NCI-H2171 (cell line): ENCODE measurements around the gene RWDD3.

ENCODE experiments used
- DNase-seq: peaks from one replicate; lab custom pipeline; 2025; lab: John Stamatoyannopoulos, UW

The RWDD3 gene

GRCh38 chr1:95282518-95282895, 48.5 kb downstream of the RWDD3 start:
- DNase-seq, result no peak

GRCh38 chr1:95284420-95284819, 50.4 kb downstream of the RWDD3 start:
- DNase-seq, result no peak

GRCh38 chr1:95286479-95286878, 52.5 kb downstream of the RWDD3 start:
- DNase-seq, result no peak

- DNase-seq, result no peak
These were observed 53.1 kb downstream of the RWDD3 start for GRCh38 chr1:95287081-95287480.

GRCh38 chr1:95287825-95288224, 53.8 kb downstream of the RWDD3 start:
- DNase-seq, result no peak
